Glomerular visceral epithelial cell (primary cell): ENCODE results near the gene KIF1A.

Experiments
- DNase-seq: peaks from one replicate; pipeline ENCODE4 v3.0.0-alpha.2; 2016; ENCODE audit errors: extremely low spot score

KIF1A gene

DNA sequence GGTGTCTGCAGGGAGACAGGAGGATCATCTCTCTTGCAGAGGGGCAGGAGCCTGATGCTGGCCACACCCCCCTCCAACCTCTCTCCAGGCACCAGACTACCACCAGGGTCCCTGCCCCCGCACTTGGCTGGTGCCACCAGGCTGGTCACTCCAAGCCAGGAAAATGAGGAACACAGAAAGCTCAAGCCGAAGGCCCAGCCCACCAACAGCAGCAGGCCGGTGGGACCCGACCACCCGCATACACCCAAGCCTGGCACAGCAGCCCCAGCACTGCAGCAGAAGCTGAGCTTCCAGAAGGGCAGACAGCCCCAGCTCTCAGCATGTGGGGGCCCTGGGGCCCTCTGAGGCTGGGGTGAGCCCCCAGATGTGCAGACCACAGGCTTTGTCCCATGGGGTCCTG is 52.7 kb downstream of the KIF1A start:
- no peak for DNase-seq

DNA sequence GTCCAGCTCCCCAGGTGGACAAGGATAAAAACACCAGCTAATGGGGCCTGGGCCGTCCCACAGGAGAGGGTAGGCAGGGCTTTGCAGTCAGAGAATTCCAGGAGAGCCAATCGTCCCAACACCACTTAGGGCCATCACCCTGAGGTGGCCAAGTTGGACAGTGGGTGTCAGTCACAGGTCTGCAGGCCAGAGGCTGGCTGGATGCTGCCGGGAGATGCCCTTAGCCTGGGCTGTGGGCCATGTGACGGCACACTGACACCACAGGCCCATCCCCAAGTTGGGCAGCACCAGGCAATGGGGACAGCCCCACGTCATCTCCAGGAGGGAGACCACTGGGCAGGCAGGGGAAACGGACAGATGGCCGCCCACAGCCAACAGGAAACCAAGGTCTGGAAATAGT is 53.9 kb downstream of the KIF1A start:
- no peak for DNase-seq

DNA sequence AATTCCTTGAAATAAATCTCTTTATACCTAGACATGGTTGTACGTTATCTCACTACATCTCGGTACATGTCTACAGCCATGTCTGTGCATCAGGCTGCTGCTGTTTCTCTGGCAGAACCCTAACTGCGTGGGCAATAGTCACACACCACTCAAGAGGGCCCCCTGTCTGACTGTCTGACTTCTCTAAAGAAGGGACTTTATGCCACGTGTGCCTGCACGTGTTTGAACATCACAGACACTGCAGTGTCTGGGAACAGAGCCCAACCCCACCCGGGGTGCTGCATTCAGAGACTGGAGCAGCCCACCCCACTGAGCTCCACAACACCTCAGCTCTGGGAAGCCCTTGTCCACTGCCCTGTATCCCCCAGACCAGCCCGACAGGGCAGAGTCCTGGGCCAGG is 55.0 kb downstream of the KIF1A start:
- DNase-seq, result no peak

DNA sequence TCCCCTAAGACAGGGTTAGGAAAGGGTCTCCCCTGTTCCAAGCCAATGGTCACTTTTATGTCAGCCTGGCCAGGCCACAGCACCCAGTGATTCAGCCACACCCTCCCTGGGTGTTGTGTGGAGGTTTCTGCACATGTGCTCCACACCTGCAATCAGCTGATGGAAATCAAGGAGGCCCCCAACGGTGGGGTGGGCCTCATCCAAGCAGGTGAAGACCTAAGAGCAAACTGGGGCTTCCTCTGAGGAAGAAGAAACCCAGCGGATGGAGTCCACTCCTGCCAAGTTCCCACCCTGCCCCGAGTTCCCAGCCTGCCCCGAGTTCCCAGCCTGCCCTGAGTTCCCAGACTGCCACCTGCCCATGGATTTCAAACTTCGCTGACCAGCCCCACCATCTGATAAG is 55.4 kb downstream of the KIF1A start:
- DNase-seq, result no peak

DNA sequence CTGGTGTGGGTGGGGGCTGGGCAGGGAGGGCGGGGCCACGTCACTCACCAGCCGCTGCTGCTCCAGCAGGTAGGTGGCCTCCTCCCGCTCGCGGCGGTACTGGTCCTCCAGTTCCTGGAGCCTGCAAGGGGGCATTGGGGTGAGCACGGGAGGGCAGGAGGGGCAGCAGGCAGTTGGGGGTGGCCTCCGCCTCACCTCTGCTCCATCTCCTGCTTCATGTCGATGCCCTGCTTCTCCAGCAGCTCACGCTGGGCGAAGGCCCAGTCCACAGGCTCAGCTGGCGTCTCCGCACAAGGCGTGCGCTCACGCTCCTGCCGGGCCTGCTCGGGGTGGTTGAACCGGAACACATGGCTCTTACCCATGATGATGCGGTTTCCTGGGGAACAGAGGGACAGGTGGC is 57.0 kb downstream of the KIF1A start:
- no peak for DNase-seq

DNA sequence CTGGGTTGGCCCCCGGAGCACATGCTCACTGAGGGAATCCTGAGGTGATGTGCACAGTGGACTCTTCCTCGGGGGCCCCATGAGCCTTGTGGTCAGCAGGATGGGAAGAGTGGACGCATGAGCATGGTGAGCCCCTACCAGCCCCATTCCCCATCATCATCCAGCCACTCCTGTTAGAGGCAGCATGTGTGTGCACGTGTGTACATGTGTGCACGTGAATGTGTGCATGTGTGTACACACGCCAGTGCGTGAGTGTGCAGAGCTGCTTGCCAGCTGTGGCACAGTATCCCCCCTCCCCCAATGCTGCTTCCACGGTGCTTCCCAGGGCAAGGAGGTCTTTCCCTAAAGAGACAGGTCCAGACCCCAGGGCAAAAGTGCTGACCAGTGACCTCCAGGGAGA is 57.8 kb downstream of the KIF1A start:
- no peak for DNase-seq

DNA sequence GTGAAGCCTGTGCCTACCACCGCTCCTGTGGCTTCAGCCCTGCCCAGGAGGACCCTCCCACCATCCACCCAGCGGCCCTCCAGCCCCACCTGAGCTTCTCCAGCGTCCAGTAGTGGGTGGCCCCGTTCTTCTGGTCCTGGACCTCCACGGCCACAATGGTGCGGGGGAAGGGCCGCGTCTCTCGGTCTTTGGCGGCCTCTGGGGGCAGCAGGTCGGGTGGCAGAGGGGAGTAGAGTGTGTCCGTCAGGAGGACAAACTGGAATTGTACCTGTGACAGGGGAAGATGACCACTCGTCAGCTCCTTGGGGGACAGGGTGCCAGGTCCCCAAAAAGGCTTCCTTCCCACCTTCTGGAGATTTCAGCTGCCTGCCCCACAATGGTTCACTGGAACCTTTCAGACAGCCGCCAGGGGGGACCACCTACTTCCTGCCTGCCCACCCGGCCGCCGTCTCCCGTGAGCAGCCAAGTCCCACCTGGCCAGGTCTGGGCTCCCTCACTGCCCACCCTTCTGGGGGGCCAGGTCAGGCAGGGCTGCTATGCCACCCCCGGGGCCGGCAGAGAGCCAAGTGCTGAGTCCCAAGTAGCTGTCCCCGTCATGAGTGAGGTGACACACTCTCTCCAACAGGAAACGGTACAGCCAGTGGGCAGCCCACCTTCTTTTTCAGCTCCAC is 59.3 kb downstream of the KIF1A start:
- DNase-seq, result no peak

DNA sequence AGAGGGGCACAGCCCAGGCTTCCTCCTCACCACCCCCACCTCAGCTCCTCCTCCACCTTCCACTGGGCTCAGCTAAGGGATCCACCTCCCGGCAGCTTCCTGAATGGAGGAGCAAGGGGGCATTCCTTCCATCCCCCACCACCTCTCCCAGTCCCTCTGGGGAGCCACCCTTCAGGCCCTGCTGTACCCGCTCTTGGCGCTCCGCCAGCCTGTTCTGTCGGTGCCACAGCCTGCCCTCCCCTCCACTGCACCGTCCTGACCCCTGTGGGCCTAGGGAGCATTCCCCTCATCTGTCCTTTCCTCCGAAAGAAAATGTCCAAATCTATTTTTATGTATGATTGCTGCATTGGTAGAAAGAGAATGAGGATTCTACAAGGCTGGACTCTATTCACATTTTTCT is 59.9 kb downstream of the KIF1A start:
- DNase-seq, result no peak

DNA sequence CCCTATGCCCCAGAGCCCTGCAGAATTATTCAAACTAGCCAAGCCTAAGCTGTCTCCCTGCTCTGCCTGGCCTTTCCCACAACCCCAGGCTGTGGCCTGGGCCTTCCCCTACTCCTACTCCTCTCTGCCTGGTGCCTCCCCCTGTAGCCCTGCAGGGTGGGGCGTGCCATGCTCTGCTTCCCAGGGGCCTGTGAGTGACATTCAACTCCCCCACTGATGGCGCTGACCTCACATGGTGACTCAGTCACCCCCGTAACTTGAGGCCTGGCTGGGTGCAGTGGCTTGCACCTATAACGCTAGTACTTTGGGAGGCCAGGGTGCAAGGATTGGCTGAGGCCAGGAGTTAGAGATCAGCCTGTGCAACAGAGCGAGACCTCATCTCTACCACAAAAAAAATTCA is 60.6 kb downstream of the KIF1A start:
- peak; percentile 96 for DNase-seq

DNA sequence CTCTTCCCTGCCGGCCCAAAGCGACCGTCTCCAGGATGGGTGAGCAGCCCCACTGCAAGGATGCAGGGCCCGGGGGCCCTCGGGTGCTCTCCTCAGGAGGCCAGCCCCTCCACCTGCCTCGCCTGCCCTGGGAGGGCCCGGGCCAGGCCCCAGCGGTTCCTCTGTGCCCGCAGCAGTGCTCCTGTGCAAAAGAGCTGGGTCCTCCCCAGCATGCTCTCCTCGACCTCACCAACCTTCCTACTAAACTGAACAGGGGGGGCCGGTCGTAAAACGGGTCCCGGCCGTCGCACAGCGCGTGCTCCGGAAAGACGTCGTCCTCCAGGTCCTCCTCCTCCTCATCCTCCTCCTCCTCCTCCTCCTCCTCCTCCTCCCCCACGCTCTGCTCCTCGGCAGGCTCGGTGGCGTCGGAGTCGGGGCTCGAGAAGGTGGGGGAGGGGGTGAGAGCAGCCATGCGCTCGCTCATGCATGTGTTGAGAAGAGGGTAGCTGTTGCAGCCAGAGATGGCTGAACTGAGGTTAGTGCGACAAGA is 62.9 kb downstream of the KIF1A start:
- no peak for DNase-seq

DNA sequence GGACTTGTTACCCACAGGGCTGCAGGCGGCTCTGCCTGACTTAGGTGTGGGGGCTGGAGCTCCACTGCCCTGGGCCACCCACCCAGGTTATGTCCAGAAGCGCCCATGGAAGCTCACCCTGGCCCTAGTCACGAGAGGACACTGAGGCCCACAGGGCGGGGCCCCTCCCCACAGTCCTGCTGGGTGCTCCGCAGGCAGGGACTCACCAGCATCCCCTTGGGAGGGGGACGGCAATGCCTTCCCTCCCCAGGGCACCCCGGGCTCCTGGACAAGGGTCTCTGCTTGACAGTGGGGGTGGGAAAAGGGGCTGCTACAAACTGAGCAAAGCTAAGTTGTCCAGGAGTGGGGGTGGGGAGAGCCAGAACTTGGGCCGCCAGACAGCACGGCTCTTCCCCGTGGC is 67.8 kb downstream of the KIF1A start:
- DNase-seq, result no peak

DNA sequence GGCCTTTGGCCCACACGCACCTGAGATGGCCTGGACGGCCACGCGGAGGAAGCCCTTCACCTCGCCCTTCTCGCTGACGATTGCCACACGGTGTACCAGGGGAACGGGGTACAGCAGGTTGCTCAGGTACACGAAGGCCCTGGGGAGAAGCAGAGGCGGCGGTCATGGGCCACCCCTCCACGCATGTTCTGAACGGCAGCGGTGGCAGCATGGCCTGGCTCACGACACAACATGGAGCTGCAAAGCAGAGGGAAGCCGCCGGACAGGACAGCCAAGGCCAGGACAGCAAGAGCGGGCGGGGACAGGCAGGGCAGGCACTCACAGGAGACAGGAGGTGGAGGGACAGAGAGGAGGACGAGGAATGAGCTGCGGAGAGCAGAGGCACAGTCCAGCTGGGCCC is 69.6 kb downstream of the KIF1A start:
- DNase-seq, result no peak

DNA sequence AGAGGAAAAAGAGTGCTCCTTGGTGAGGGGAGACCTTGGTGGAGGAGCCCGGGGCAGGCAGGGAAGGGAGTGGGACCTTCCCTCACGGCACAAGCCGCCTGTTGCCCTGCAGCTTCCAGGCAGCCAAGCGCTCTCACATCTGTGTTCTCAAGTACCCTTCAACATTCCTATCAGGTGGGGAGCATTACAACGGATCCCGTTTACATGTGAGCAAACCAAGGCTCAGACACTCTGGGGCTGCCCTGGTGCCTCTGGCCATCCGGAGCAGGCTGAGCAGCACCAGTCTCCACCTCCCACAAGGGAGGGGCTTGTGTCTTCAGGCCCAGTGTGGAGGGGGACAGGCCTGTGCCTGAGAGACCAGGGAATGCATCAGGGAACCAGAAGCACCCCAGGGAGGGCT is 70.5 kb downstream of the KIF1A start:
- DNase-seq, result no peak

DNA sequence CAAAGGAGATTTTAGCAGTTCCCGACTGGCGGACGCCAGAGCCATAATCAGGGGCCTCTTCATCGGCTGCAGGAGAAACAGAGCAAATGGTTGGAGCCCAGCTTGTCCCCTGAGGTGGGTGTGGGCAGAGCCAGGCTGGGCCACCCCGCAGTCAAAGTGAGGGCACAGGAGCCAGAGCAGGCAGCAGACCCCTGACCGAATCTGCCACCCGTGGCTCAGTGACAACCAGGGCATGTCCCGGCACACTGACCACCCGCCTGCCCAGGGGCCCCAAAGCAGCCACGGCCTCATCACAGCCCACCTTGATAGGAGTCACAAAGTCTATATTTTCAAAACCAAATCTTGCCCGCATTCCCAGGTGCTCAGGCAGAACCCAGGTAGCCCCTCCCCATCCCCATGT is 72.8 kb downstream of the KIF1A start:
- DNase-seq, result no peak

DNA sequence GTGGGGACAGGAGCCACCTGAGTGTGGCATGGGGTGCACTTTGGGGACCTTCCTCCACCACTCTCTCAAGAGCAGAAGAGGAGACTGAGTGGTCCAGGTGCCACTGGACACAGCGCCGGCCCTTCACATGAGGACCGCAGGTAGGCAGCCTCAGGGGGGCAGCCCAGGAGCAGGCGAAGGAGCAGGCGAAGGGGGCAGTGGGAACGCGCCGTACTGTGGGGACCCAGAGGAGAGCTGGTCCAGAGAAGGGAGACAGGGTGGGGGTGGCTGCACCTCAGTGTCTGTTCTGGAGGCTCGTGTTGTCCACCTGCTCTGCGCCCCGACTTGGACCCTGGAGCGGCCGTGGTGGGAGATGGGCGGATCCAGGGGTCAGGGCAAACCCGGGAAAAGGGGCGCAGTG is 73.3 kb downstream of the KIF1A start:
- no peak for DNase-seq

DNA sequence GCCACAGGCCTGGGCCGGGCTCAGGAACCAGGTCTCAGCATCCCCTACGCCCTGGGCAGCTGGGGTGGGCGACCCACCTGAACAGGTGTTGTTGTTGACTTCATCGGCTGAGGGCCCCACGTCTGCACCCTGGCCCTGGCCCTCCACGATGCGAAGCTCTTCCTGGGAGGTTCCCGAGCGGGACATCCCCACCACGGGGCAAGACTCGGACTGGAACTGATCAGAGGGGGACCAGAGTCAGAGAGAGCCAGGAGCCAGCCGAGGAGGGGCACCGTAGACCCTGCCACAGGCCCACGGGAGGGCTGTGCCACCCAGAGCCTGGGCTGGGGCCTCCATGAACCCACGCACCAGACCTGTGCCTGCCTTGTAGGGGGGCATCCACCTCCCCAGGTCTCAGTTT is 74.1 kb downstream of the KIF1A start:
- DNase-seq, result no peak

DNA sequence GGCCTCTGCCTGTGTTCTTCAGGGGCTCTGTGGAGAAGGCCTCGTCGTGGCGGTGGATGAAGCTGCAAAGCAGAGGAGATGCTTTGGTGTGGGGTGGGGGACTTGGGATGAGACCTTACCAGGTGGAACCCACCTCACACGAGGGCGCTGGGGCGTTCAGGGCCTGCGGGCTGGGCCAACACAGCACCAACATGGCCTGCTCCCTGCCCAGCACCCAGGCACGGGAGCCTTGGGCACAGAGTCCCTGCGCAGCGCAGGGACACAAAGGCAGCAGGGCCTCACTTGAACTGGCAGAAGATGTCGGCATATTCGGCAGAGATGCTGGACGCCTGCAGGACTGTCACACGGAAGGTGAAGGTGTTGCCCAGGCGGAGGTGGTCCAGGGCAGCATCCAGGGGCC is 74.6 kb downstream of the KIF1A start:
- no peak for DNase-seq

DNA sequence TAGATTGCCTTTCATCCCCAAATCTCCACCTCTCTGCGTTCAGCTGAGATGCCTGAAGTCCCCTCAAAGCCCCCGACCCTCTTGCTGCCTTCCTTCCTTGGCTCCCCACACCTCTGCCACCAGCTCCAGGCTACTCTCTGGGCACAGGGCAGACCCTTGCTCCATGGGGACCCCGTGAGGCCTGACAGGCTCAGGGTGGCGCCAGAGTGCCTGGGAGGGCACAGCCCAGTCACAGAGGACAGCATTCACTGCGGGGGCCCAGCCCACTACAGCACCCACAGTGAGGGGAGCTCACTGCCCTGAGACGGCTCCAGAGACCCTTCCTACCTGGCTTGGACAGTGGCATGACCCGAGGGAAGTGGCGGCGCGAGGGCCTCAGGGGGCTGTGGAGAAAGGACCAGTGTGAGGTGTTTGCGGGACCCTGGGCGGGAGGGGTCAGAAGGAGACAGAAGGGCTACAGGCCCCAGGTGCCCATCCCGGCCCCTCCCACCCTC is 77.4 kb downstream of the KIF1A start:
- no peak for DNase-seq

DNA sequence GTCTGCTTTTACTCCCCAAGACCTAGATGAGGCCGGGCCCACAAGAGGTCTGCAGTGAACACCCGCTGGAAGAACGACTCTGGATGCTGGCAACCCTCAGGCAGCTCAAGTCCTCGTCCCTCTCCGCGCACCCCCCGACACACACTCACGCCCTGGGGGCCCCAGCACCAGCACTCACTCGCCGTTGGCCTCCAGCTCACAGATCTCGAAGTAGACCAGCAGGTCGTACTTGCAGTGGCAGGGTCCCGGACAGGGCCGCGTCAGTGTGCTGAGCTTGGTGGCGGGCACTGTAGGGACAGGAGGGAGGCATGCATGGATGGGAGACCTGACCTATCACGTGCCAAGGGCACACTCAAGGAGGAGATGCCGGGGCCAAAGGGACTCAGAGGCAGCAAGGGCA is 78.9 kb downstream of the KIF1A start:
- no peak for DNase-seq

DNA sequence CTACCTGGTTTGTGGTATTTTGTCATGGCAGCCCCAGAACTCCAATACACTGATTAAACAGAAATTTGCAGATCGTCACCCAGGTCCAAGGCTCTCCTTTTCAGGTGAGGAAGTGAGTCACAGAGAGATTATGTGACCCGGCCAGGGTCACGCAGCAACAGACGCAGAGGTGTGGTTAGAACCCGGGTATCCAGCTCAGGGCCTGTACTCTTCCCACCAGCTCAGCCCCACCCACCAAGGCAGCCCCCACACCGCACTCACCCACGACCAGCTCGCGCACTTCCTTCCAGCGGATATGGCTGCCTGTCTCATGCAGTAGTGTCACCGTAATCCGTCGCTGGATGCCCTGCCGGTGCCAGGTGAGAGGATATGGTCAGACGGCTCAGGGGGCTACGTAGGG is 80.2 kb downstream of the KIF1A start:
- DNase-seq, result no peak

DNA sequence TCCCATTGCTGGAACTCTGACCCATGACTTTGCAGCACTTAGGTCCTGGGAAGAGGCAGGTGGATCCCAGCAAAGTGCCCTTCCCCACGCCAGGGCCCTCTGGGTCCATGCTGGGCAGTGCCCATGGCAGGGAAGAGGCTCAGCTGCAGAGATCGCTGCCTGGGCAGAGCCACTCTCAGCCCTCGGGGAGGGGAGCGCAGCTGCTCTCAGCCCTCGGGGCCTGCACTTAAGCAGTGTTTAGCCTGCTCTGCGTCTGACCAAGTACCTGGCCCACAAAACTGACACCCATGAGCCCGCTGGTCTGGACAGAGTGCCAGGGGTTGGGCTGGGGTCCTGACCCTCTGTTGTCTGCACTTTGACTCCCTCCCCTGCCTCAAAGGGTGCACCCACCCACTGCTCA is 82.1 kb downstream of the KIF1A start:
- DNase-seq, result no peak

DNA sequence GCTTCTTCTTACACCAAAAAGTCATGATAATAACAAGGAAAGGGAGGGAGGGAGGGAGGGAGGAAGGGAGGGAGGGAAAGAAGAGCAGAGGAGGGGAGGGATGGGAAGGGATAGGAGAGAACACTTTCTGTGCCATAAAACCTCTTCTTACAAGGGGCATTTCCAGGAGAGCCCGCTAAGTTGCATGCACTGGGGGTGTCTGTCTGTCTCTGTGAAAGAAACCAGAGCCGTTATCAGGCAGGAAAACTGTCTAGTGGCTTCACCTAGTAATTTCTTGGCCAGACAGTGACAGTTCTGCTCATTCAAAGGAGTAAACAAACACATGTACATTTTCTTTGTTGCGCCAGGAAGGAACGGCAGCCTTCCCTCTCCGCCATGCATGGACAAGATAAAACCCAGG is 82.5 kb downstream of the KIF1A start:
- no peak for DNase-seq

DNA sequence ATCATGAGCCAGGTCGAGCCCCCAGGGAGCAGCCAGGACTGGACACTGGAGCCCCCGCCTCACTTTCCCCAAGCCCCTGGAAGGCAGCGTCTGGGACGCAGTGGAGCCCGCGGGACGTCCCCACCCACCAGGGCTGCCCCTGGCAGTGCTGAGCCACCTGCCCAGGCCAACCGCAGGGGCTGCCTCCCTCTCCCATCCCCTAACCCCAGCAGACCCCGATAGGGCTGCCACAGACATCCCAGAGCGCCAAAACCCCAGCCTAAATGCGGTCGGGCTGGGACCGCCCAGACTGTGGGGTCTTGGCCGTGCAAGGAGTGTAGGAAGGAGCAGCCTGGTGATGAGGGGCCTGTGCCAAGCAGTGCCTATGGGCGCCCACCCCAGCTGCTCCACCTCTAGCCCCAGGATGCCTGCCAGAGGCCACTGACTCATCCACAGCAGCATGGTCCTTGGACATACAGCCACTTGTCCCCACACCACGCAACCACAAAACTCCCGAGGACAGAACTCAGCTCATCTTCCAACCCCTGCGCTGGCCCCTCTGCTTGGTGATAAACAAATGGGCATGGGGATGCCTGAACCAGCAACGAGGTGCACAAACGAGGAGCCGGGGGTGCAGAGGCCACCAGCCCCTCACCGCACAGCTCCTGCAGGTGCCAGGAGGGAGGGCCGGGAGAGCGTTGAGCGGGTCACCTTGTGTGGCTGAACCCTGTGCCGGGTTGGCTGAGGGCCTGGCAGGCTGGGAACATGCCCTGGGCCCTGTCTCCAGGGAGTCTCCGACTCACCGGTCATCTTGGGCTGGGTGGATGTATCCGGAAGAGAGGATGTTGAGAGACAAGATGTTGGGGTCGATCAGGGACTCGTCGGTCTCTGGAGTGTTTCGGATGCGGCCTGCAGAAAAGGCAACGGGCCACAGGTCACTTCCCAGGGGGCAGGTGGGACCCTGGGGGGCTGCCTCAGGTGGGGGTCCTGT is 83.5 kb downstream of the KIF1A start:
- DNase-seq, result no peak
